GM18951 (cell line): ENCODE data around the gene COBLL1.

ENCODE experiments used
- POLR2A ChIP-seq: IDR thresholded peaks from 4 replicates; pipeline ENCODE4 v1.6.1; 2011; ENCODE audit warnings: mild to moderate bottlenecking; ENCODE audit not compliant: insufficient read length, insufficient read depth; ENCODE audit errors: extremely low read depth
- in situ Hi-C: fragments of 300-500 bp; cut with MboI; formaldehyde crosslinking; loops from one replicate; pipeline ENCODE4 v1.12.0; 2022; ENCODE audit warnings: low sequenced_read_pairs, mixed read lengths, inconsistent platforms; ENCODE audit not compliant: unreplicated experiment

Gene COBLL1

GRCh38 chr2:164757934-164758695, 83.5 kb downstream of the COBLL1 start:
- TF ChIP-seq POLR2A = no peak
- in situ Hi-C loops = no loop called here

DNA sequence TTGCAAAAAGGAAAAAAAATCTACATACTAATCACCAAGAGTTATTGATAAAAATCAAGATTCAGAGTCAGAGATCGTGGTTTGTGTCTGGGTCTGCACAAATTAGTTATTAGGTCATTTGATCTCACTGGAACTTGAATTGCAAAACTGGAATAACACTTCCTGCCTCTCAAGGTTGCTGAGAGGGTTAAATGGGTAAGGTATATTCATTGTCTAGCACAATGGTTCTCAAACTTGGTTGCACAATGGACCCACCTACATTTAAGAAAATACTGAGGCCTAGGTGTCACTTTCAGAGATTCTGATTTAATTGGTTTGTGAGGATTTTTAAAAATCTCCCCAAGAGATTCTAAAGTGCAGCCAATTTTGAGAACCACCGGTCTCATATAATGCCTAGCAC, 84.8 kb downstream of the COBLL1 start:
- no peak for TF ChIP-seq POLR2A
- in situ Hi-C loops = no loop called here

GRCh38 chr2:164755952-164756351, 85.7 kb downstream of the COBLL1 start:
- TF ChIP-seq POLR2A = no peak
- in situ Hi-C loops = no loop called here

DNA sequence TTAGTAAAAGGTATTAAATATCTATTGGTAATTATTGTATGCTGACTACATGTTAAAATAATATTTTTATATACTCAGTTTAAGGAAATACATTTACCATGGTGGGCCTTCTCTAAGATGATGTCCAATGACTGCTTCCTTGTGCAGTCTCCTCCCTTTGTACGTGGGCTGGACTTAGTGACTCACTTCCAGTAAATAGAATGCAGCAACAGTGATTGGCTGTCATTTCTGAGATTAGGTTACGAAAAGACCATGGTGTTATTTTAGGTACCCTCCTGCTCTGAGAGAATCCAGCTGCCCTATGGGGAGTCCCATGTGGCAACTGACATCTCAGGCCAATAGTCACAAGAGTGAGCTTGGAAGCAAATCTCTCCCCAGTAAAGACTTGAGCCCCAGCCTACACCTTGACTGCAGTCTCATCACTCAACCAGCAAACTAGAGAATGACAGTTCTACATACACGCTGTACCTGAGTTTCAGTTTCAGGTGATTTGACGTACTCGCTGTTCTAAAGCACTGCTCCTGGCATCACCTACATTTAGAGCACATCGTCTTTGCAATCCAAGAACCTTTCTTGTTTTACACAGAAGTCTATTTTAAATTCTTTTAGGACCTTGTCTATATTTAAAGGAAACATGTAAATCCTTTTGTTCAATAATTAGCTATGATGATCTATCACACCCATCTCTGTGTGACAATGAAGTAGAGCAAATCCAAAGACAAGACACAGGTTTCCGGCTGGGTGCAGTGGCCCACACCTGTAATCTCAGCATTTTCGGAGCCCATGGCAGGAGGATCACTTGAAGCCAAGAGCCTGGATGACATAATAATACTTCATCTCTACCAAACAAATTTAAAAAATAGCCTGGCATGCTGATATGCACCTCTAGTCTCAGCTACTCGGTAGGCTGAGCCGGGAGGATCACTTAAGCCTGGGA, 87.2 kb downstream of the COBLL1 start:
- in situ Hi-C loops = no loop called here
- no peak for TF ChIP-seq POLR2A

GRCh38 chr2:164752956-164753355, 88.7 kb downstream of the COBLL1 start:
- in situ Hi-C loops = no loop called here
- no peak for TF ChIP-seq POLR2A

- in situ Hi-C loops = no loop called here
- TF ChIP-seq POLR2A = no peak
Measured at GRCh38 chr2:164747783-164748433, 93.7 kb downstream of the COBLL1 start.

GRCh38 chr2:164747140-164747539, 94.5 kb downstream of the COBLL1 start:
- in situ Hi-C loops = no loop called here
- TF ChIP-seq POLR2A = no peak

DNA sequence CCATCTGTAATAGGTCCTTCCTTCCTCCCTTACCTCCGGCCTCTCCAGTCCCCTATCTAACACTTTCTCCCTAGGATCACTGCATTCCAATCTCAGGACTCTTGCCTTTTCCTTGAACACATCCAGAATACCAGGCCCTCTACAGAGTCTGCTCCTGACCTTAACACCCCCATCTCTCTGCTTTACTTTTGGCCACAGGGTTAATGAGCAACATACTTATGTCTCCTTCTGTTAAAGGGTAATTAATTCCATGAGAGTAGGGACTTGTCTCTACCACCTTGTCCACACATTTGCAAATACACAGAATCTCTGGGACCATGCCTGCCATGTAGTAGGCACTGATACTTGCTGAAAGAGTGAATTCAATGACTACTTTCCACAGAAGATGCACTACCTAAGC, 94.9 kb downstream of the COBLL1 start:
- in situ Hi-C loops = no loop called here
- TF ChIP-seq POLR2A = no peak

GRCh38 chr2:164745012-164745797, 96.4 kb downstream of the COBLL1 start:
- in situ Hi-C loops = no loop called here
- no peak for TF ChIP-seq POLR2A

DNA sequence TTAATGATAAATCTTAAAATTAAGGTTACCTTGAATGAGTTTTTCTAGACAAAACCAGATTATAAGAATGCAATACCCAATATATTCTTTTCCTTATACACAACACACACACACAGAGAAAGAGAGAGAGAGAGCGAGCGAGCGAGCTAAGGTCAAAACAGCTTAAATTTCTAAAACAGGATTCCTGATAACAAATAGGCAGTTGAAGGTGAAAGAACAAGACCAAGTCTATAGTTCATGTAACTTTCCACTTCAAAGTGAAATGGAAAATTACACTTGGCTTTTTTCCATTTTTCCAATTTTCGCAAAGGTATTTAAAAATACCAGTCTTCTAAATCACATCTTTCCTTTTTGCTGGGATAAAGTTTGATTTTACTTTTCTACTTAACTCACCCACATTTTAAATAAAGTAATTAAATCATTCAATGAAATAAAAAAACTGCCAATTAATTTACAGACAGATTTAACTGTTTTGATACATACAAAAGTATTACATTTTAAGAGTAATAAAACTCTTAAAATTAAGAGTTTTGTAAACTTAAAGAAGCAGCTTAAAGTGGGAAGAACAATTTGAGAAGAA, 98.8 kb downstream of the COBLL1 start:
- no peak for TF ChIP-seq POLR2A
- in situ Hi-C loops = no loop called here

GRCh38 chr2:164739966-164740365, 101.7 kb downstream of the COBLL1 start:
- in situ Hi-C loops = no loop called here
- TF ChIP-seq POLR2A = no peak

GRCh38 chr2:164737612-164738081, 104.0 kb downstream of the COBLL1 start:
- in situ Hi-C loops = no loop called here

More at GRCh38 chr2:164737612-164738081, 104.0 kb downstream of the COBLL1 start:
- no peak for TF ChIP-seq POLR2A
